Limb (tissue), 2 donors: ENCODE results near the gene DDX19B.
"Not testable (repeated sequence)": the region's sequence is repeated elsewhere in the genome, so short reads cannot be mapped to it uniquely, and the experiment has no call there.

Experiments used
- DNase-seq, 2 donors: peaks; one replicate each; pipeline ENCODE4 v3.0.0-alpha.2; 2016; ENCODE audit errors: extremely low spot score in 2 of 2

Gene DDX19B

DNA sequence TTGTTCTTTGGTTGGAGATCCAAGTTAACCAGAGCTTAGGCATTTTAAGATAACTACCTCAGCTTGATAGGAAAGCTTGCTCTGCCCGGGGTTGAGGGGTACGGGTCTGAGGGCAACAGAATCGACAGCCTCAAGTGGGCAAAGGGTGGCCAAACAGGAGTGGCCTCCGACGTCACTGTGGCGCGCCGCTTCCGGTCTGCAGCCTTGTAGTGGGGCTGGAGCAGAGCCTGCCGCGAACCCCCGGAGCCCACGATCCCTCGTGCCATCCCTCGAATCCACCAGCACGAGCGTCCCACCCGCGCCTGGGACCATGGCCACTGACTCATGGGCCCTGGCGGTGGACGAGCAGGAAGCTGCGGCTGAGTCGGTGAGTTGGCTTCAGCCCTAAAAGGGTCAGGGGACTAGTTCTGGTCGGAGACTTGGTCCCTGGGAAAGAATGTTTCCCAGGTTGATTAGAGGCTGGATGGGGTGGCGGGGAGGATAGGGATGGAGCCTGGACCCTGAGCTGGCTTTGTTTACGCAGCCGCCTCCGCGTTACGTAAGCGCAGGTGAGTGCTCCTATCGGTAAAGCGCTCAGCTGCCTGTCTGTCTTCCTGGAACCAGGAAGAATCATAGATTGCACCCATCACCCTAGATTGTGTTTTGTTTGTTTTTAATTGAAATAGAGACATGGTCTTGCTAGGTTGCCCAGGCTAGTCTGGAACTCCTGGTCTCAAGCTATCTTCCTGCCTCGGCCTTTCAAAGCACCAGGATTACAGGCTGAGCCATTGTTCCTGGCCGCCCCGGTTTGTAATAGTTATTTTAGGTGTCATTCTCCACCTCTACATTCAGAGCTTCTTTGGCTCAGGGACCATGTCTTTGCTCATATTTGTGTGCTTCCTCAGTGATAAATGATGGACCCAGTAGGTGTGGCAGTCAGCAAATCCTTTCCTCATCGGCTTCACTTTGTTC, at the start of gene DDX19B:
DDX19B (plus strand) TSS at position 199 of the 951 bp plus-strand sequence; CDS start at position 311, 112 bp downstream.
- DNase-seq: peak; percentile 73 to 87

GRCh38 chr16:70249697-70250096, 49.3 kb upstream of the DDX19B start:
- DNase-seq: not testable (repeated sequence)

GRCh38 chr16:70250748-70251628, 48.0 kb upstream of the DDX19B start:
- DNase-seq: peak; percentile 6 to 64

DNA sequence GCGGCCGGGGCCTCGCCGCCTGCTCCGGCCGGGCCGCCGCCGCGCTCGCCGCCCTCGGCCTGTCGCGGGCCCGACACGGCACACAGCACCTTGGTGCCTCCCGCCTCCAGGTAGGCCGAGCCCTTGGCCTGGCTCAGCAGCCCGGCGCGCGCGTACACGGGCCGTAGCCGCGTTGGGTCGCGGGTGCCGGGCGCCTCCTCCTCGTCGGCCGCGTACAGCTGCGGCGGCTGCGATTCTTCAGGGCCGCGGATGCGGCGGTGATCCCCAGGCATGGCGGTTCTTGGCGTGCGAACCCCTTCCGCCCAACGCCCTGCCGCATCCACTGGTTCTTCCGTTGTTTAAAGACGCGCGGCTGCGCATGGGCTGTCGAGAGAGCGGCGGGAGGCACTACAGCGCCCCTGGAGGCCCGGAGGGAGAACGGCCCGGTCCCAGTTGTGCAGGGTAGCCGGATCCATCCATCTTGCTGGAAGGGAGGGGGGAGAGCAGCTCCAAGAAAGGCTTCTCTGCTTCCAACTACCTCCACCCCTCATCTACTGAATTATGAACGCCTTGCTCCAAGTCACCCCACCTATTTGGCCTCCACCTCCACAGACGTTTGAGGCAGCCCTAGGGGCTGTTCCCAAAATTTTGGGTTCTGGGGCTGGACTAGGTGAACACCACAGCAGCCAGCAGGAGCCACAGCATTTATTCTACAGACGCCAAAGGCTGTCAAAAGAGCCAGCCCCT, 47.2 kb upstream of the DDX19B start, which contains the start of gene EXOSC6:
EXOSC6 (minus strand) TSS at position 312 of the 726 bp plus-strand sequence; CDS start at position 272, 40 bp downstream.
- DNase-seq: peak; percentile 94

GRCh38 chr16:70252355-70252988, 46.5 kb upstream of the DDX19B start:
- DNase-seq: no peak

DNA sequence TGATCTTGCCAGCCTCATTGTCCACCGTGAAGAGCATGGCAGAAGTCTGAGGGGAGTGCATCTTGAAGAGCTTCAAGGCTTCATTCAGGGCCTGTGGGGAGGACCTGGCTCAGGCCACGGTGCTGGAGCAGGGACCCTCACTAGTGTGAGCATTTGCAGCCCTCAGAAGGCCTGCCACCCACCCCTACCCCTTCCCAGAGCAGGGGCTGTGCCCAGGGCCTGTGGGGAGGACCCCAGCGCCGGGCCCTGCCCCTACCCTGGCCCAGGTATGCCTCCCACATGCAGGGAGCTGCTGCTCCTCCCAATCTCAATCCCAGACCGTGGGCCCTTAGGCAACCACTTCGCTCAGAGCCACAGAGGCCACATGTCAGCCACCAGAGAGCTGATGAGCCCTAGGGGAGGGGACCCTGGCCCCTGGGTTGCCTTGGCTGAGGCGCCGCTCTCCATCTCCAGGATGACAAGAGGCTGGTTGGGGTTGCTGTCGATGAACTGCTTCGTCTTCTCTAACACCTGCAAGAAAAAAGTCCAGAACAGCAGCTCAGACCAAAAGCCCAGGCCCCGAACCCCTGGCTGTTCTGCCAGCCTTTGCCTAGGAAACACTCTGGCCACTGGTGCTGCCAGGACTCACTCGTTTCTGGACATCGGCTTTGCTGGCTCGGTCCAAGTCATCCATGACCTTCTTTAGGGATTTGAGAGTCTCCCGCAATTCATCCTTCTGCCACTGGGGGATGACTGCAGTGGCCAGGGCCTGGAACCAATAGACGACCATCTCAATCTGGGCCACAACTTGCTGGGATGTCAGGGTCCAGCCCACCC, 45.5 kb upstream of the DDX19B start:
- no peak for DNase-seq

GRCh38 chr16:70254180-70254964, 44.6 kb upstream of the DDX19B start:
- DNase-seq: no peak

DNA sequence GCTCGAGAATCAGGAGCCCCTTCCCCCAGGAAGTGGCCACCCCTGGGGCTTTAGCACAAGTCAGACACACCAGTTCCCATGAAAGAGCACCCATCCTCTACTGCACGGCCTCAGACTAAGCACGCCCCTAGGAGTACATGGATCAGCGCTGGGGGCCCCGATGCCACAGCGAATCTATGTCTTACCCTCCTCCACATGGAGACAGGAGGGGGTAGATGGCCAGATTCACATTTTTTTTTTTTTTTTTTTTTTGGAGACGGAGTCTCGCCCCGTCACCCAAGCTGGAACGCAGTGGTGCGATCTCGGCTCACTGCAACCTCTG, 44.1 kb upstream of the DDX19B start:
- DNase-seq: no peak

GRCh38 chr16:70255574-70255973, 43.4 kb upstream of the DDX19B start:
- DNase-seq: no peak

GRCh38 chr16:70257391-70257790, 41.6 kb upstream of the DDX19B start:
- no peak for DNase-seq

DNA sequence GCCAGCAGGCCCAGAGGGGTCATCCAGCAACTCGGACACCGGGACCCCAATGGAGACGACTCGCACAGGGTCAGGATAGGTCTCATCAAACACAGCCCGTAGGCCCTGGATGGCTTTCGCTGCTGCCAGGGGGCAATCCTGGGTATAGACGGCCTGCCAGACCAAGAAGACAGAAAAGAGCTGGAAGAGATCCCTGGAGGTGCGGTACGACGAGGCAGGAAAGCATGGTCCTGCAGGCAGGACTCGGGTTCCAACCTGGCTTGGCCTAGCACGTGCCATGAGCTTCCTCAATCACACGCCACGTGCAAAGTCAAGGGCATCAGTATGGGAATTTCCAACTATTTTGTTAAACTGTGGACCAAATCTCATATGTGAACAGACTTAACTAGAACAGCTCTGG, 40.9 kb upstream of the DDX19B start:
- DNase-seq: no peak

DNA sequence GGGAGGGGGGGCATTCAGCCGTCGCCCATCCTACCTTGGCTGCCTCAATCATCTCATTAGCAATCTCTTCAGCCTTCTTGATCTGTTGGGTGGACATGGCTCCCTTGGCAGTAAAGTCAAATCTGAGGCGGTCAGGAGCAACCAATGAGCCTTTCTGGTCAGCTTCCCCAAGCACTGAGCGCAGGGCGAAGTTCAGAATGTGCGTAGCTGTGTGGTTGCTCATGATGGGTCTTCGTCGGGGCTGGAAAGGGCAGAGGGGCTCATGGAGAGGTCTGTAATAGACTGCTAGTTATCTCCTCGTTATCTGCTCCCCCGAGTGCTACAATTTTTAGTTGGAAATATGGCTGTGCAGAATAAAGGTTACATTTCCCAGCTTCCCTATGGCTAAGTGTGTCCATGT, 40.0 kb upstream of the DDX19B start:
- no peak for DNase-seq

DNA sequence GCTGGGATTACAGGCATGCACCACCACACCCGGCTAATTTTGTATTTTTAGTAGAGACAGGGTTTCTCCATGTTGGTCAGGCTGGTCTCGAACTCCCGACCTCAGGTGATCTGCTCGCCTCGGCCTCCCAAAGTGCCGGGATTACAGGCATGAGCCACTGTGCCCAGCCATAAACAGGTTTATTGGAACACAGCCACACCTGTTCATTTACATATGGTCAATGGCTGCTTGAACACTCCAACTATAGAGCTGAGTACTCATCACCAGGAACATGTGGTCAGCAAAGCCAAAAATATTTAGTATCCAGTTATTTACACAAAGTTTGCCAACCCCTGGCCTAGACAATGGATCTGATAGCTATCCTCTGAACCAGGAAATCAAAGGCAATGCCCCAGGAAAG, 39.1 kb upstream of the DDX19B start:
- not testable (repeated sequence) for DNase-seq

DNA sequence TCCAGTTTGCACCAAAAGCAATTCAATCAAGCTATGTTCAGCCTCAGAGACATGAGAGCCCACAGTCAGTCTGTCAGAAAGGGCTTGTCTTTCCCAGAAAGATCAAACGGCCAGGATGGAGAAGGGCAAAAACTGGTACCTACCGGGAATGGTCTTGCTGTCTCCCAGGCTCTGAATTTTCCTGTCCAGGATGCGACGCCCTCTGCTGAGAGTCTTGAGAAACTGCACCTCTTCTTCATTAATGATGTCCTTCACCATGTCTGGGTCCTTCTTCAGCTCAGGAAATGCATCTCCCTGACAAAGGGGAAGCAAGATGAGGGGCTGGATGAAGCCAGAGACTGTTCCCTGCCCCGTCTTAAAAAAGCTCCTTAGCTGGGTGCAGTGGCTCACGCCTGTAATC, 31.5 kb upstream of the DDX19B start:
- no peak for DNase-seq

DNA sequence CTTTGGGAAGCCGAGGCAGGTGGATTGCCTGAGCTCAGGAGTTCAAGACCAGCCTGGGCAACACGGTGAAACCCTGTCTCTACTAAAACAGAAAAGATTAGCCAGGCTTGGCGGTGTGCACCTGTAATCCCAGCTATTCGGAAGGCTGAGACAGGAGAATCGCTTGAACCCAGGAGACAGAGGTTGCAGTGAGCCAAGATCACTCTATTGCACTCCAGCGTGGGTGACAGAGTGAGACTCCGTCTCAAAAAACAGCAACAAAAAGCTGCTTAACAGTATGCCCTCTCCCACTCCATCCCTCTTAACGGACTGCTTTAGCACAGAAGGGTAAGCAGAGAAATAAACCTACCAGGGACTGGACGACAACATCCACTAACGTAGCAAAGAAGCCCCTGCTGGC, 31.1 kb upstream of the DDX19B start:
- DNase-seq: not testable (repeated sequence)

DNA sequence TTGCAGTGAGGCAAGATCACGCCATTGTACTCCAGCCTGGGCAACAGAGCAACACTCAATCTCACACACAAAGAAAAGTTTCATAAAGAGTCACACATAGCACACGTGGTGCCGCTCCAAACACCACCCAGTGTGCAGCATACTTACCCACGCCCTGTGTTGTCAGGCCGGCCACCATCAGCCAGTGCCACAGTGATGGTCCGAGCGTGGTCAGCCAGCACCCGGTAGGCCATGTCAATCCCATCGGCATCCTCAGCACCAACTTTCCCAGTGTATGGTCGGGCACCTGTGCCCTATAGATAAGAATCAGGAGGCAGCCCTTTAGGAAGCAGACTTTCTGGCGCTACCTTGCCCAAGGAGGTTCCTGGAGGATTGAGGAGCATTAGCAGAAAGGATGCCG, 29.5 kb upstream of the DDX19B start:
- no peak for DNase-seq

DNA sequence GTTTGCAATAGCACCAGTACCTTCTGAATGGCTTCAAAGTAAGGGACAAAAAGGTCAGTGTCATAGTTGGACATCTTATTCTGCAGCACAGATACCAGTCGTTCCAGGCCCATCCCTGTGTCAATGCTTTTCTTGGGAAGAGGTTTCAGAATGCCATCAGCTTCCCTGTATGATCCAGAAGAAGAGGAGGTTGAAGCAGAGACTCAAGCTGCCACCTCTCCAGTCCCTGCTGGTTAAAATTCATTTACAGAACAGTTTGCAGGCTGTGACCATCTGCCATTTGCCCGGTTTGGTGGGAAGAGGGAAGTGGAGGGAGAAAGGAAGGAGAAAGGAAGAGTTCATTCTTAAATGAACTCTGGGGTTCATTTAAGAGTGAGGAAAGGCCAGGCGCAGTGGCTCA, 28.8 kb upstream of the DDX19B start:
- no peak for DNase-seq

GRCh38 chr16:70271696-70272095, 27.3 kb upstream of the DDX19B start:
- DNase-seq: no peak

- DNase-seq: no peak
These were observed 22.6 kb upstream of the DDX19B start for GRCh38 chr16:70276392-70276791.
